ENCODE data around the gene JTB. TPM values are rescaled to one million over a fixed set of nuclear protein-coding genes. Genes with fewer than 3 reads are reported as not detected.
A peak's percentile ranks its signal among the peaks of the same experiment; 100 is the strongest.

JTB gene
- total RNA-seq, 4 donors from 2014 or later, result 158 to 193 (median 180) TPM

DNA sequence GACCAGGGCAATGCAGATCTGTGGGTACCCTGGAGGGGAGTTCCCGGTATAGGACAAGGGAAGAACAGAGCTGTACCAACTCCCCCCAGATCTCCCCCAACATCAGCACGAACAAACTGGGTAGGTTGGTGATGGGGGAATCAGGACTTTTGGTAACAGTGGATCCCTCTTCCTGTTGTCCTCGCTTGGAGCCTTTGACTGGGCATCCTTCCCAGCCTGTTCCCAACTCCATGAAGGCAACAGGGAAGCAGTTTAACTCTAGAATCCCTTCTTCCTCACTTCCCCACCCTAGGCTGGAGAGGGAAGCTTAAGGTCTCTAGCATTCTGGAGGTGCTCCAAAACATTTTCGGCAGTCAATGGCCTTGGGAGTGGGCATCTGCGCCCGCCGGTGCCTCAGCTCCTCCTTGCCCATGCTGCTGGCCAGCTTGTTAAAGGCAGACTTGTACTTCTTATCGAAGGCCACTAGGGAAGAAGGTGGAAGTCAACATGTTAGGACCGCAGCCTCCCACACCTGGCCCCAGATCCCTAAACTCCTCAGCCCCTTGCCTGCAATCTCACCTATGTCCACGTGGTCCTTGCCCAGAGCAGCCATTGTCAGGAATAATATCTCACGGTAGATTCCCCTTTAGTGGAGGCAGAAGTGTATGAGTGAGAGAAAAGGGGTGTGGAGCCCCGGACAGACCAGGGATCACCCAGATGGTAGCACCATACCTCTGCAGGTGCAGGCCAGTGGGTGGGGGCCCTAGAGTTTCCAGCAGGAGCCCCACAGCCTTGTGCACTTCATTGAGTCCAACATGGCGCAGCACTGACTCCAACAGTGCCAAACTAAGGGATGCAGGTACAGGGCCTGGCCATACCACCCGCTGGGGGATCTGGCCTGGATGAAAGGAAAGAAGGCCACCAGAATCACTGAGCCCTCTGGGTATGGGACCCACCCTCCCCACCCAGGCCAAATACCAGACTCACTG, 47.2 kb downstream of the JTB start:
- Histone ChIP-seq H3K36me3 (peaks cover 0 to 64% of the 10 kb centered on the region in 2 donors), H3K27ac (peak overlapping the region in 1 of 4 donors; percentile 38), H3K27me3 (no peaks in the 10 kb centered on the region), H3K9me3 (no peaks in the 10 kb centered on the region), H3K4me3 (no peak overlapping the region), H3K4me1 (peaks cover 0 to 12% (median 0%) of the 10 kb centered on the region in 3 donors)
- WGBS, 2 donors (ENCODE audit: low coverage in 1 of 2), result 68 to 86% methylated on average over 3 to 8 of the region's 14 CpGs
- TF ChIP-seq, protein P1, sequence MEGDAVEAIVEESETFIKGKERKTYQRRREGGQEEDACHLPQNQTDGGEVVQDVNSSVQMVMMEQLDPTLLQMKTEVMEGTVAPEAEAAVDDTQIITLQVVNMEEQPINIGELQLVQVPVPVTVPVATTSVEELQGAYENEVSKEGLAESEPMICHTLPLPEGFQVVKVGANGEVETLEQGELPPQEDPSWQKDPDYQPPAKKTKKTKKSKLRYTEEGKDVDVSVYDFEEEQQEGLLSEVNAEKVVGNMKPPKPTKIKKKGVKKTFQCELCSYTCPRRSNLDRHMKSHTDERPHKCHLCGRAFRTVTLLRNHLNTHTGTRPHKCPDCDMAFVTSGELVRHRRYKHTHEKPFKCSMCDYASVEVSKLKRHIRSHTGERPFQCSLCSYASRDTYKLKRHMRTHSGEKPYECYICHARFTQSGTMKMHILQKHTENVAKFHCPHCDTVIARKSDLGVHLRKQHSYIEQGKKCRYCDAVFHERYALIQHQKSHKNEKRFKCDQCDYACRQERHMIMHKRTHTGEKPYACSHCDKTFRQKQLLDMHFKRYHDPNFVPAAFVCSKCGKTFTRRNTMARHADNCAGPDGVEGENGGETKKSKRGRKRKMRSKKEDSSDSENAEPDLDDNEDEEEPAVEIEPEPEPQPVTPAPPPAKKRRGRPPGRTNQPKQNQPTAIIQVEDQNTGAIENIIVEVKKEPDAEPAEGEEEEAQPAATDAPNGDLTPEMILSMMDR (IDR thresholded peaks at IDR 0.05), result no peak
- no peak for TF ChIP-seq POLR2A (IDR thresholded peaks at IDR 0.05)
- TF ChIP-seq POLR2AphosphoS5 (IDR thresholded peaks at IDR 0.05), result no peak
- no peak for TF ChIP-seq EP300 (IDR thresholded peaks at IDR 0.05)
- ATAC-seq, result no peak

DNA sequence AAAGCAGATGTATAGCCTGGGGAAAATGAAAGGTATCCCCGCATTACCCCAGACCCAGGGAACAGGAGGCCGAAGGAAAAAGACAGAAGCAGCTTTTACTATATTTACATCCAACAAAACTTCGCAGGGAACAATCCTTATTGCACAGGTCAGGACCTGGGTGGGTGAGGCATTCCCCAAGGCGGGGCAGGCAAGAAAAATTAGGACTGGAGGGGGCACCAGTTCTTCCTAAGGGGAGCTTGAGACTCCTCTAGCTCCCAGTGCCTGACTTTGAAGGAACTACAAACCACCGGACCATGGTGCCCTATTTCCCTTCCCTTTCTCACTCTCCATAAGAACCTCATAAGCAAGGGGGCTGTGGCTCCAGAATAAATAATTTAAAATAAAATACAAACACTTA, 48.0 kb downstream of the JTB start:
- H3K27me3 ChIP-seq, result no peaks in the 10 kb centered on the region
- H3K36me3 ChIP-seq, result peaks cover 0 to 56% of the 10 kb centered on the region in 2 donors
- 89 to 92% methylated on average over 3 to 5 of the region's 5 CpGs for WGBS, 2 donors (ENCODE audit: low coverage in 1 of 2)
- ATAC-seq, result no peak
- peak overlapping the region in 3 of 4 donors; percentile 38 to 51 (median 38) for H3K27ac ChIP-seq
- TF ChIP-seq, protein P1 (IDR thresholded peaks at IDR 0.05), result no peak
- no peak for TF ChIP-seq POLR2A (IDR thresholded peaks at IDR 0.05)
- TF ChIP-seq EP300 (IDR thresholded peaks at IDR 0.05), result no peak
- no peak for TF ChIP-seq POLR2AphosphoS5 (IDR thresholded peaks at IDR 0.05)
- peaks cover 0 to 13% (median 0%) of the 10 kb centered on the region in 3 donors for H3K4me1 ChIP-seq
- no peaks in the 10 kb centered on the region for H3K9me3 ChIP-seq
- no peak overlapping the region for H3K4me3 ChIP-seq

DNA sequence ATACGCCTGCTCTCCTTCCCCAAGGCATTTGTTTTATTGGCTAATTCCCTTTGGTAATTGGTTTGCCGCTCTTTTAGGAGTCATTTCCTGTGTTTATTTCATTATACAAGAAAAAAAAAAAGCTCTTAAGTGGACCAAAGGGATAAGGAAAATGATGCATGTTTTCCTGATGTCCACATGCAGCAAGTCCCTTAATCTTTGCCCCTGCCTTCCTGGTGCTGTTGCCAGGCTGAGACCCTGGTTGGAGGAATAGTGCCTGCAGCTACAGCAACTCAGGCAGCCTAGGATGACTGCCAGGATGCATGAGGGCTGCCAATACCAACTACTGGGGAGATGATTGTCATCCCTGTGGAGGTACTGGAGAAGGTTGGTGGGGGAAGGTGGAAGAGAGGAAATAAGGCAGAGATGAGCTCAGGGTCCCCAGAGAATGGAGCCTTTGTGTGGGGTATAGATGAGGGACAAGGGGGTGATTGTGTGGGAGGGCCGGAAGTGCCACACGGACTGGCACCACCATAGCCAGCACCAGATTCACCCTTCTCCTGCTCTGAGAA, 48.6 kb downstream of the JTB start:
- Histone ChIP-seq H3K4me1 (peaks cover 0 to 18% (median 3%) of the 10 kb centered on the region in 3 donors), H3K4me3 (no peak overlapping the region), H3K36me3 (peaks cover 0 to 50% of the 10 kb centered on the region in 2 donors), H3K9me3 (no peaks in the 10 kb centered on the region), H3K27me3 (no peaks in the 10 kb centered on the region), H3K27ac (peak overlapping the region in 3 of 4 donors; percentile 38 to 51 (median 38))
- TF ChIP-seq POLR2AphosphoS5 (IDR thresholded peaks at IDR 0.05), result no peak
- no peak for TF ChIP-seq POLR2A (IDR thresholded peaks at IDR 0.05)
- TF ChIP-seq EP300 (IDR thresholded peaks at IDR 0.05), result no peak
- TF ChIP-seq, protein P1 (IDR thresholded peaks at IDR 0.05), result no peak
- WGBS, 2 donors (ENCODE audit: low coverage in 1 of 2), result 46 to 70% methylated on average over 4 of the region's 4 CpGs
- no peak for ATAC-seq

DNA sequence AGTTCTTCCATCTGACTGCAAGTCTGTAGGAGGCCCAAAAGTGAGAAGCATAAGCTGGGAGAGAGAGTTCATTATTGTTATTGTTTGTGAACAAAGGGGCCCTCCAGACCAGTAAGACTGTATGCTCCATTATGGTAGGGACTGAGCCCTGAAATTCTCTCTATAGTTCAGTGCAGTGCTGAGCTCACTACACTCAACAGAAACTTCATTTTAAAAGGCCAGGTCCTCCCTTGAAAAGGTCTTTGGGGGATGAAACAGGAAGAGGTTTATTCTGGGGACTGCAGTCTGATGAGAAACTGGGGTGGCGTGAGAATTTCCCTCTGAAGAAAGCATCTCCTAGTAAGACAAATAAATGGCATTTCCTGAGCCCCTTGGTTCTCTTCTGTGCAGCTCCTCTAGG, 49.2 kb downstream of the JTB start:
- Histone ChIP-seq H3K4me3 (no peak overlapping the region), H3K27me3 (no peaks in the 10 kb centered on the region), H3K4me1 (peaks cover 0 to 22% (median 7%) of the 10 kb centered on the region in 3 donors), H3K27ac (peak overlapping the region in 3 of 4 donors; percentile 8 to 44 (median 38)), H3K36me3 (peaks cover 0 to 44% of the 10 kb centered on the region in 2 donors), H3K9me3 (no peaks in the 10 kb centered on the region)
- TF ChIP-seq POLR2A (IDR thresholded peaks at IDR 0.05) (no peak), POLR2AphosphoS5 (IDR thresholded peaks at IDR 0.05) (no peak), EP300 (IDR thresholded peaks at IDR 0.05) (no peak)
- TF ChIP-seq, protein P1 (IDR thresholded peaks at IDR 0.05), result no peak
- no peak for ATAC-seq
- 80 to 100% methylated on average over 1 of the region's 1 CpG for WGBS, 2 donors (ENCODE audit: low coverage in 1 of 2)

All from gastroesophageal sphincter (tissue), 4 donors.